Measurements from ENCODE around the gene ZNF845. TPM values are rescaled to one million over a fixed set of nuclear protein-coding genes. Genes with fewer than 3 reads are reported as not detected.

The ZNF845 gene
- total RNA-seq = 8.2 and 10.3 TPM in 2 replicates

DNA sequence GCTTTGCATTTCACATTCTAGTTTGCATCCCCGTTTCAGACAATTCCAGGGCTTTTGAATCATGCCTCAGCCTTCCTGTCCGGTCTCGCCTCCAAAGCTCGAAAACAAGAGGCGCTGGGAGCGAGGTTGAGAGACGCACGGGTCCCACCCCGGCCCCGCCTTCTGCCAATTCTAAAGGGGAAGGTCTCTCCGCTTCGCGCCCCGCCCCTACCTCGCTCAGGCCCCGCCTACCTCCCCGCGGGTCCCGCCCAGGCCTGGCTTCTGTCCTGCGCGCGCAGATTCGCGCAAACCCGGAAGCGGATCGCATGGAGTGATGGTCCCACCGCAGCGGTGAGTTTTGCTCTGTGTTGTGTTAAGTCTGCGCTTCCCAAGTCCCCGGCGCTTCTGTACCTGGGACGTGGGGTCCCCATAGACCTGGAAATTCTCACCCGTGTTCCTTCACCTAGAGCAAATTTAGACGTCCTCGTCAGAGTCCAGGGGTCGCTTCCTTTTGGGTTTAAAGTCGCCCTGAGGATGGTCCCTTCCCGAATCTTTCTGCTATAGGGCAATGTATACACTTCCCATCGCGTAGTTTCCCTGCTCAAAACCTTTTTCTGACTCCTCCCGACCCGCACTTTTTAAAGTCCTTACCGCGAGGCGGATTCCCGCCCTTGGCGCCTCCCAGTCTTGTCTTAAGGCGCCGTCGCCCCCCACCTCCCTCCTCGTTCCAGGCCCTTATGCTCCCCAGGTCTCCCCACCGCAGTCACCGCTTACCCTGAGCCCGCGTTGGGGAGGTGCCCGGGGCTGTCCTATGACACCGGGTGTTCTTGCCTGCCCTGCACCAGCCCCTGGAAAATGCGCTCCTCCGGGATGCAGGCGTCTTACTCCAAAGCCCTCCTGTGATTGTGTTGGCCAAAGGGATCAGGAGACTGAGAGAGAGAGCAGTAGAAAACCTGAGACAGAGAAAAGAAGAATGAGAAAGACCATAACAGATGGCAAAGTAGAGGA lies at the start of gene ZNF845:
Gene ZNF845, plus strand, starts transcription at position 287 of the 987 bp plus-strand sequence. CDS start 7,559 bp downstream, outside the sequence.

DNA sequence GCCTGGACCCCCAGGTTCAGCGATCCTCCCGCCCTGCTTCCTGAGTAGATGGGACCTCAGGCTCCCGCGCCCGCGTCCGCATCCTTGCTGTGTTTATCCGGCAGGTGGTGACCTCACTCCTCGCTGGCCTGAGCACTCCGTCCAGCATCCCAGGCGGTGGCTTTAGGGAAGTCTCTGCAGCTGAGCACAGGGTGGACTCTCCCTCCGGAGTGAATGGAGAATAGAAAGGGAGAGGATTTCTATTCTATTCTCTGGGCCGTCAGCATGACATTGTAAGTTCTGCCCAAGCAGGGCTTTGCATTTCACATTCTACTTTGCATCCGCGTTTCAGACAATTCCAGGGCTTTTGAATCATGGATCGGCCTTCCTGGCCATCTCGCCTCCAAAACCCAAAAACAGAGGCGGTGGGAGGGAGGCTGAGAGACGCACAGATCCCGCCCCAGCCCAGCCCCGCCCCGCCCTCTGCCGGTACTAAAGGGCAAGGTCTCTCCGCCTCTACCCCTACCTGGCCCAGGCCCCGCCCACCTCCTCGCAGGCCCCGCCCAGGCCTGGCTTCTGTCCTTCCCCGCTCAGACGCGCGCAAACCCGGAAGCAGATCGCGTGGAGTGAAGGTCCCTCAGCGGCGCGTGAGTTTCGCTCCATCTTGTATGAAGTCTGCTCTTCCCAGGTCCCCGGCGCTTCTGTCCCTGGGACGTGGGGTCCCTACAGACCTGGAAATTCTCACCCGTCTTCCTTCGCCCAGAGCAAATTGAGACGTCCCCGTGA lies 31.8 kb downstream of the ZNF845 start, which contains the start of gene ZNF525:
Gene ZNF525, plus strand, starts transcription at position 572 of the 765 bp plus-strand sequence. CDS start 6,577 bp downstream, outside the sequence.

DNA sequence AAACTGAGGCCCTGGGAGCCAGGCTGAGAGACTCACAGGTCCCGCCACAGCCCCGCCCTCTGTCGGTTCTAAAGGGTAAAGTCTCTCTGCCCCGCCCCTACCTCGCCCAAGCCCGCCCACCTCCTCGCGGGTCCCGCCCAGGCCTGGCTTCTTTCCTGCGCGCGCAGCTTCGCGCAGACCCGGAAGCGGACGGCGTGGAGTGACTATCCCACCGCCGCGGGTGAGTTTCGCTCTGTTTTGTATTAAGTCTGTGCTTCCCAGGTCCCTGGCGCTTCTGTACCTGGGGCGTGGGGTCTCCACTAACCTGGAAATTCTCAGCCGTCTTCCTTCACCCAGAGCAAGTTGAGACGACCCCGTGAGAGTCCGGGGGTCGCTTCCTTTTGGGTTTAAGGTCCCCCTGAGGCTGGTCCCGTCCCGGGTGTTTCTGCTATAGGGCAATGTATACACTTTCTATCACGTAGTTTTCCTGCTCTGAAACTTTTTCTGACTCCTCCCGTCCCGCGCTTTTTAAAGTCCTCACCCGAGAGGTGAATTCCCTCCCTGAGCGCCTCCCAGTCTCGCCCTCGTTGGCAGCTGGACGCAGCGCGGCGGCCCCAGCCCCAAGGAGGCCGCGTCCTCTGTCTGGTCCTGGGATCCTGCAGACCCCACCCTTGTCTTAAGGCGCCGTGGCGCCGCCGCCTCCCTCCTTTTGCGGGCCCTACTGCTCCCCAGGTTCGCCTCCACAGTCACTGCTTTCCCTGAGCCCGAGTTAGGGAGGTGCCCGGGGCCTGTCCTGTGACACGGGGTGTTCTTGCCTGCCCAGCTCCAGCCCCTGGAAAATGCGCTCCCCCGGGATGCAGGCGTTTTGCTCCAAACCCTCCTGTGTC lies 61.7 kb downstream of the ZNF845 start, which contains the start of gene ZNF765:
Gene ZNF765, plus strand, starts transcription at position 176 of the 866 bp plus-strand sequence. CDS start 2,867 bp downstream, outside the sequence.

Other genes starting within 250 kb of the ZNF845 start
- gene ZNF160, start 230.3 kb upstream of the ZNF845 start, total RNA-seq = 16.9 and 18.7 TPM in 2 replicates
- under 0.01 and 0.60 TPM in 2 replicates for gene ZNF415, start 200.8 kb upstream of the ZNF845 start, total RNA-seq
- 4.4 and 6.8 TPM in 2 replicates for gene ZNF347, start 174.7 kb upstream of the ZNF845 start, total RNA-seq
- 1.4 and 2.5 TPM in 2 replicates for gene ZNF665, start 140.4 kb upstream of the ZNF845 start, total RNA-seq
- 13.3 and 13.7 TPM in 2 replicates for gene ZNF677, start 78.9 kb upstream of the ZNF845 start, total RNA-seq
- gene VN1R2, start 75.5 kb upstream of the ZNF845 start, total RNA-seq = not detected in 2 replicates
- gene VN1R4, start 66.0 kb upstream of the ZNF845 start, total RNA-seq = not detected in 2 replicates
- gene ZNF525, start 32.0 kb downstream of the ZNF845 start, total RNA-seq = 7.2 and 10.3 TPM in 2 replicates
- gene ZNF765, start 61.4 kb downstream of the ZNF845 start, total RNA-seq = 11.5 and 16.1 TPM in 2 replicates
- gene ZNF761, start 98.2 kb downstream of the ZNF845 start, total RNA-seq = 6.9 and 9.4 TPM in 2 replicates
- 4.4 and 7.3 TPM in 2 replicates for gene ZNF813, start 134.0 kb downstream of the ZNF845 start, total RNA-seq
- gene ZNF331, start 204.4 kb downstream of the ZNF845 start, total RNA-seq = 6.7 and 7.4 TPM in 2 replicates

Data from dermis lymphatic vessel endothelial cell (primary cell).